HCT116 (cell line): ENCODE data around the gene TEAD3. TPM values are rescaled to one million over a fixed set of nuclear protein-coding genes. Genes with fewer than 3 reads are reported as not detected.

Experiments
- ATAC-seq: fragments of 200-7000 bp; cut with Tn5 transposase; 2 replicates; pipeline ENCODE4 v1.9.1; 2020; ENCODE audit warnings: mild to moderate bottlenecking, moderate library complexity
- BruUV-seq: library from RNA; stranded (reverse); fragments of 400-500 nt; replicated peaks from 2 replicates; lab custom pipeline; 2021; lab: Mats Ljungman, UMichigan
- CTCF ChIA-PET: fragments of 300-600 bp; sonication (Branson Sonifier 250); formaldehyde crosslinking; loops from one replicate; lab custom pipeline; 2021; ENCODE audit warnings: antibody characterized with exemption; lab: Charles Lee
- POLR2A ChIA-PET: fragments of 300-600, 350-600 bp; sonication (Branson Sonifier 250); formaldehyde crosslinking; loops from one replicate; lab custom pipeline; 2021; ENCODE audit warnings: antibody characterized with exemption; lab: Charles Lee
- RAD21 ChIA-PET, 2 experiments: fragments of 300-600 bp; sonication (Branson Sonifier 250); formaldehyde crosslinking; loops; one replicate each; lab custom pipeline; 2023; ENCODE audit warnings: low total read pairs in 2 of 2; ENCODE audit not compliant: uncharacterized antibody in 2 of 2, unreplicated experiment in 2 of 2, low non-redundant PET in 1 of 2; lab: Charles Lee
- DNase-seq: peaks from one replicate; pipeline ENCODE4 v3.0.0-alpha.2; 2010; ENCODE audit warnings: low read depth, low spot score
- H2AFZ ChIP-seq: fragments of 200-600 bp; shearing (Covaris generic), sonication (generic); 2 replicates; pipeline ENCODE4 v1.6.1; 2017; ENCODE audit warnings: low read depth, mixed run types, mixed read lengths, antibody characterized with exemption, low read length; ENCODE audit not compliant: poor library complexity, severe bottlenecking
- H3K27ac ChIP-seq: 2 replicates; pipeline ENCODE4 v1.5.1; 2012; ENCODE audit warnings: low read depth, low read length
- H3K27me3 ChIP-seq: fragments of 200-600 bp; sonication (generic); 2 replicates; pipeline ENCODE4 v1.6.1; 2016; ENCODE audit warnings: mixed run types, low read length, mixed read lengths; ENCODE audit not compliant: insufficient read depth
- H3K36me3 ChIP-seq, 2 experiments: fragments of 200-500 bp in 1 of 2; fragments of 200-600 bp in 1 of 2; sonication (Bioruptor generic) in 1 of 2; sonication (generic) in 1 of 2; 2 replicates each; pipeline versions ENCODE4 v1.5.1 to v1.6.1; 2014 to 2016; ENCODE audit warnings: low read length in 2 of 2, inconsistent platforms in 1 of 2, mixed read lengths in 1 of 2, mixed run types in 1 of 2; ENCODE audit not compliant: insufficient read depth in 2 of 2, control insufficient read depth in 1 of 2
- H3K4me1 ChIP-seq, 2 experiments: fragments of 200-600 bp in 1 of 2; sonication (generic) in 1 of 2; 2 replicates each; pipeline versions ENCODE4 v1.5.1 to v1.6.1; 2012 to 2017; ENCODE audit warnings: low read length in 2 of 2, inconsistent platforms in 1 of 2, mild to moderate bottlenecking in 1 of 2, mixed read lengths in 1 of 2, mixed run types in 1 of 2, moderate library complexity in 1 of 2; ENCODE audit not compliant: insufficient read depth in 2 of 2, control insufficient read depth in 1 of 2
- H3K4me2 ChIP-seq: fragments of 200-600 bp; sonication (generic); 2 replicates; pipeline ENCODE4 v1.6.1; 2017; ENCODE audit warnings: mixed run types, low read length, mixed read lengths
- H3K4me3 ChIP-seq, 2 experiments: fragments of 200-600 bp in 1 of 2; sonication (generic) in 1 of 2; replicated peaks in 1 of 2; 2 replicates each; pipeline ENCODE4 v1.5.1; 2011 to 2016; ENCODE audit warnings: low read length in 2 of 2, control low read depth in 1 of 2, low read depth in 1 of 2, mild to moderate bottlenecking in 1 of 2, mixed read lengths in 1 of 2, mixed run types in 1 of 2
- H3K79me2 ChIP-seq: fragments of 200-600 bp; sonication (generic); 2 replicates; pipeline ENCODE4 v1.6.1; 2017; ENCODE audit warnings: mild to moderate bottlenecking, mixed run types, low read length, moderate library complexity, mixed read lengths; ENCODE audit not compliant: insufficient read depth
- H3K9ac ChIP-seq: fragments of 200-600 bp; sonication (generic); 2 replicates; pipeline ENCODE4 v1.6.1; 2016; ENCODE audit warnings: low read length, mixed read lengths
- H3K9me2 ChIP-seq: fragments of 200-600 bp; sonication (generic), shearing (Covaris generic); 2 replicates; pipeline ENCODE4 v1.6.1; 2017; ENCODE audit warnings: mixed run types, mild to moderate bottlenecking, moderate library complexity; ENCODE audit not compliant: insufficient read depth
- H3K9me3 ChIP-seq, 2 experiments: fragments of 200-500 bp in 1 of 2; fragments of 200-600 bp in 1 of 2; sonication (Bioruptor generic) in 1 of 2; sonication (generic) in 1 of 2; 2 replicates each; pipeline ENCODE4 v1.6.1; 2014 to 2017; ENCODE audit warnings: low read length in 2 of 2, mixed read lengths in 2 of 2, inconsistent platforms in 1 of 2, low read depth in 1 of 2, mild to moderate bottlenecking in 1 of 2, mixed run types in 1 of 2, moderate library complexity in 1 of 2; ENCODE audit not compliant: control insufficient read depth in 1 of 2, insufficient read depth in 1 of 2
- H4K20me1 ChIP-seq: fragments of 200-600 bp; sonication (generic), shearing (Covaris generic); 2 replicates; pipeline ENCODE4 v1.6.1; 2017; ENCODE audit warnings: mixed run types, mild to moderate bottlenecking, moderate library complexity; ENCODE audit not compliant: insufficient read depth
- CBX3 ChIP-seq: IDR thresholded peaks from 2 replicates; pipeline ENCODE4 v1.6.1; 2012; ENCODE audit warnings: low read depth
- EGR1 ChIP-seq: IDR thresholded peaks from 2 replicates; pipeline ENCODE4 v1.6.1; 2012; ENCODE audit warnings: low read depth
- EZH2phosphoT487 ChIP-seq: fragments of 200-600 bp; IDR thresholded peaks from 2 replicates; pipeline ENCODE4 v1.6.1; 2018; ENCODE audit warnings: antibody characterized with exemption, borderline replicate concordance
- FOSL1 ChIP-seq: IDR thresholded peaks from 2 replicates; pipeline ENCODE4 v1.6.1; 2012; ENCODE audit warnings: low read depth
- POLR2AphosphoS5 ChIP-seq: IDR thresholded peaks from 2 replicates; pipeline ENCODE4 v1.6.1; 2011; ENCODE audit warnings: mild to moderate bottlenecking, low read depth, low read length, moderate library complexity
- RAD21 ChIP-seq: IDR thresholded peaks from 2 replicates; pipeline ENCODE4 v1.6.1; 2012; ENCODE audit warnings: low read depth, mild to moderate bottlenecking
- SP1 ChIP-seq: IDR thresholded peaks from 2 replicates; pipeline ENCODE4 v1.6.1; 2012; ENCODE audit warnings: low read depth
- ZNF274 ChIP-seq: fragments of 200-500 bp; sonication (Bioruptor generic); IDR thresholded peaks from 2 replicates; pipeline ENCODE4 v1.6.1; 2014; ENCODE audit warnings: mild to moderate bottlenecking, low read depth, low read length, inconsistent platforms
- intact Hi-C: fragments of 100-400 bp; cut with micrococcal nuclease; formaldehyde crosslinking; loops from 2 replicates; pipeline ENCODE4 v1.10.0; 2022
- total RNA-seq: library from RNA; stranded (reverse); gene quantifications from one replicate; pipeline ENCODE4 v1.2.1, GENCODE V29; 2021; ENCODE audit not compliant: unreplicated experiment
- TF ChIP-seq, protein P1 (sequence below): IDR thresholded peaks from 2 replicates; pipeline ENCODE4 v1.6.1; 2012
- TF ChIP-seq, protein P2 (sequence below): IDR thresholded peaks from 2 replicates; pipeline ENCODE4 v1.6.1; 2011; ENCODE audit warnings: mild to moderate bottlenecking, low read length, moderate library complexity; ENCODE audit not compliant: insufficient replicate concordance; ENCODE audit errors: extremely low read depth
- TF ChIP-seq, protein P3 (sequence below): IDR thresholded peaks from 2 replicates; pipeline ENCODE4 v1.6.1; 2012

TEAD3 gene
- total RNA-seq, 1 experiment from 2014 or later: 21.8 TPM

DNA sequence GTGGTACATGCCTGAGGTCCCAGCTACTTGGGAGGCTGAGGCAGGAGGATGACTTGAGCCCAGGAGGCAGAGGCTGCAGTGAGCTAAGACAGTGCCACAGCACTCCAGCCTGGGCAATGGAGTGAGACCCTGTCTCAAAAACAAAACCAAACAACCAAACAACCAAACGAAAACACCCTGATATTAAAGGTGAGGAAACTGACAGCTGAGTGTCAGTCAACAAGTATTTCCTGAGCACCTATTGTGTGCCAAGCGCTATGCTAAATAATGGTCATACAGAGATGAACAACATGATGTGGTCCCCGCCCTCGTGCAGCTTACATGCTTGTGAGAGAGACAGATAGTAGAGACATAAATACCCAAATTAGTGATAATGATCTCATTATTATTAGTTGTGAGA, 17.7 kb upstream of the TEAD3 start:
- ChIA-PET RAD21 (no interaction called here), POLR2A (no interaction called here), CTCF (interaction anchor here (1.0 kb wide), 1 partner anchor 8 kb away, joined by 6 read pairs; no protein-coding TSS in a partner anchor)
- H3K27ac ChIP-seq: no peak overlapping the region
- H4K20me1 ChIP-seq: no peaks in the 10 kb centered on the region
- H2AFZ ChIP-seq: no peak overlapping the region
- no peaks in the 10 kb centered on the region for H3K36me3 ChIP-seq
- peaks cover 0 to 1% of the 10 kb centered on the region in 2 experiments; a peak in 2 of 4 replicates for H3K4me1 ChIP-seq
- no peak overlapping the region for H3K4me3 ChIP-seq
- BruUV-seq: no TSS peak
- intact Hi-C loops: no loop called here
- TF ChIP-seq, protein P1, sequence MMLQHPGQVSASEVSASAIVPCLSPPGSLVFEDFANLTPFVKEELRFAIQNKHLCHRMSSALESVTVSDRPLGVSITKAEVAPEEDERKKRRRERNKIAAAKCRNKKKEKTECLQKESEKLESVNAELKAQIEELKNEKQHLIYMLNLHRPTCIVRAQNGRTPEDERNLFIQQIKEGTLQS: no peak
- TF ChIP-seq ZNF274 (no peak), RAD21 (no peak)
- TF ChIP-seq, protein P2, sequence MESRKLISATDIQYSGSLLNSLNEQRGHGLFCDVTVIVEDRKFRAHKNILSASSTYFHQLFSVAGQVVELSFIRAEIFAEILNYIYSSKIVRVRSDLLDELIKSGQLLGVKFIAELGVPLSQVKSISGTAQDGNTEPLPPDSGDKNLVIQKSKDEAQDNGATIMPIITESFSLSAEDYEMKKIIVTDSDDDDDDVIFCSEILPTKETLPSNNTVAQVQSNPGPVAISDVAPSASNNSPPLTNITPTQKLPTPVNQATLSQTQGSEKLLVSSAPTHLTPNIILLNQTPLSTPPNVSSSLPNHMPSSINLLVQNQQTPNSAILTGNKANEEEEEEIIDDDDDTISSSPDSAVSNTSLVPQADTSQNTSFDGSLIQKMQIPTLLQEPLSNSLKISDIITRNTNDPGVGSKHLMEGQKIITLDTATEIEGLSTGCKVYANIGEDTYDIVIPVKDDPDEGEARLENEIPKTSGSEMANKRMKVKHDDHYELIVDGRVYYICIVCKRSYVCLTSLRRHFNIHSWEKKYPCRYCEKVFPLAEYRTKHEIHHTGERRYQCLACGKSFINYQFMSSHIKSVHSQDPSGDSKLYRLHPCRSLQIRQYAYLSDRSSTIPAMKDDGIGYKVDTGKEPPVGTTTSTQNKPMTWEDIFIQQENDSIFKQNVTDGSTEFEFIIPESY: no peak
- ATAC-seq: no peak
- no peaks in the 10 kb centered on the region for H3K79me2 ChIP-seq
- DNase-seq: no peak
- no peaks in the 10 kb centered on the region for H3K9me3 ChIP-seq
- H3K9me2 ChIP-seq: no peaks in the 10 kb centered on the region
- H3K4me2 ChIP-seq: no peak overlapping the region
- H3K27me3 ChIP-seq: no peaks in the 10 kb centered on the region
- H3K9ac ChIP-seq: no peak overlapping the region

DNA sequence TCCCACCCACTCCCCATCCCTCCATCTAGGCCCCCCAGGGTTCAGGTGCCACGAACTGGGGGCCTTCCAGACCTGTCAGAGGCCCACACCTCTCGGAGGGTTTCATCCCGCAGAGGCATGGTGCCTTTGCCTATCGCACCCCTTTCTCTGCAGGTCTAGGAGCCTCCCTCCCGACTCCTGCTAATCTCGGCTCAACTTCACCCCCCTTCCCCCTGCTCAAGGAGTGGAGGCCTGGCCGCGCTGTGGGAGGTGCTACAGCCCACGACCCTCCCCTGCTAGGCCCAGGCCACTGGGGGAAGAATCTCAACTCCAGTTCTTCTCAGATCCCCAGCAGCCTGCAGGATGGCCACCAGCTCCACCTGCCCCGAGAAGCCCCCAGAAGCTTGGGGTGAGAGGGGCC, 15.9 kb upstream of the TEAD3 start, which contains the start of gene TULP1:
TSS of gene TULP1 (minus strand) at position 157 of the 400 bp plus-strand sequence. CDS start at position 119, 38 bp downstream.
- ChIA-PET CTCF (interaction anchor here (1.2 kb wide), 1 partner anchor 10 kb away, joined by 4 read pairs; no protein-coding TSS in a partner anchor), POLR2A (no interaction called here), RAD21 (no interaction called here)
- Histone ChIP-seq H2AFZ (no peak within 1 kb of the TSS), H3K4me3 (no peak within 1 kb of the TSS), H3K4me2 (no peak within 1 kb of the TSS), H3K27me3 (no peaks in the 10 kb centered on the region), H3K9ac (no peak within 1 kb of the TSS), H3K4me1 (no peaks in the 10 kb centered on the region), H3K36me3 (no peaks in the 10 kb centered on the region), H3K9me3 (no peaks in the 10 kb centered on the region), H4K20me1 (no peaks in the 10 kb centered on the region), H3K9me2 (no peaks in the 10 kb centered on the region), H3K27ac (no peak within 1 kb of the TSS), H3K79me2 (no peaks in the 10 kb centered on the region)
- intact Hi-C loops: no loop called here
- no TSS peak for BruUV-seq
- TF ChIP-seq POLR2AphosphoS5 (no peak), FOSL1 (no peak), SP1 (no peak), ZNF274 (no peak), EGR1 (no peak), EZH2phosphoT487 (no peak), CBX3 (no peak)
- TF ChIP-seq, protein P3, sequence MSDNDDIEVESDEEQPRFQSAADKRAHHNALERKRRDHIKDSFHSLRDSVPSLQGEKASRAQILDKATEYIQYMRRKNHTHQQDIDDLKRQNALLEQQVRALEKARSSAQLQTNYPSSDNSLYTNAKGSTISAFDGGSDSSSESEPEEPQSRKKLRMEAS: no peak
- TF ChIP-seq, protein P2: no peak
- TF ChIP-seq, protein P1: no peak
- no peak for ATAC-seq
- no peak for DNase-seq
